Measurements from ENCODE around the gene HSF5.

The HSF5 gene

DNA sequence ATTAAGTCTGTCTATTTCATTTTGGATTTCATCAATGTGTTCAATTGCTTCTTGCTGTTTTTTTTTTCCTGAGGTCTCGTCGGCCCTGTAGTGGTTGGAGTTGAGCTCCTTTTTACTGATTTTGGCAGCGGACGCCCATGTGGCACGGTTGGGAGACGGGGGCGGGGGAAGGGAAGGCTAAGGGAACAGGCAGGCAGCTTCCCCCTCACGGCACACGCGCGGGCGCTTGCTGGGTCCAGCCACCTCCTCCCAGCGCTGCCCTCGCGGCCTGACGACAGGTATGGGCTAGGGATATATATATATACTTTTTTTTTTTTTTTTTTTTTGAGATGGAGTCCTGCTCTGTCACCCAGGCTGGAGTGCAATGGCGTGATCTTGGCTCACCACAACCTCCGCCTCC, 11.4 kb downstream of the HSF5 start:
- no peak for DNase-seq

GRCh38 chr17:58475985-58476384, 12.2 kb downstream of the HSF5 start:
- DNase-seq: no peak

- DNase-seq: no peak
Measured at GRCh38 chr17:58470356-58470755, 17.9 kb downstream of the HSF5 start.

- DNase-seq: no peak
Measured at GRCh38 chr17:58468944-58469343, 19.3 kb downstream of the HSF5 start.

DNA sequence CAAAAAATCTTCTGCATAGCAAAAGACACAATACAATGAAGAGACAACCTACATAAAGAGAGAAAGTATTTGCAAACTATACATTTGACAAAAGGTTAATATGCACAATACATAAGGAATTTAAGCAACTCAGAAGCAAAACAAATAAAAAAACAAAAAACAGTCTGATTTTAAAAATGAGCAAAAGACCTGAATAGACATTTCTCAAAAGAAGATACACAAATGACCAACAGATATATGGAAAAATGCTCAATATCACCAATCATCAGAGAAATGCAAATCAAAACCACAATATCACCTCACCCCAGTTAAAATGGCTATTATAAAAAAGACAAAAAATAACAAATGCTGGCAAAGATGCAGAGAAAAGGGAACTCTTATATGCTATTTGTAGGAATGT, 32.7 kb downstream of the HSF5 start:
- no peak for DNase-seq

DNA sequence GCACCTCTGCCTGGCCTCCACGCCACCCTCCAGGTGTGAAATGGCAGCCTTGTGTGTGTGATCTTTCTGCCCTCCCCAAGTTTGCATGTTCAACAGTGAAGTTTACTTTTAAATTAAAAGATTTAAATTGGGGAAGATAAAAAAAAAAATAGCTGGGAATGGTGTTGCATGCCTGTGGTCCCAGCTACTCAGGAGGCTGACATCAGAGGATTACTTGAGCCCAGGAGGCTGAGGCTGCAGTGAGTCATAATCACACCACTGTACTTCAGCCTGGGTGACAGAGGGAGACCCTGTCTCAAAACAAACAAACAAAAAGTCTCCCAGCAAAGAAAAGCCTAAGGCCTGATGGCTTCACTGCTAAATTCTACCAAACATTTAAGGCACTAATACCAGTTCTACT, 35.5 kb downstream of the HSF5 start:
- DNase-seq: no peak

DNA sequence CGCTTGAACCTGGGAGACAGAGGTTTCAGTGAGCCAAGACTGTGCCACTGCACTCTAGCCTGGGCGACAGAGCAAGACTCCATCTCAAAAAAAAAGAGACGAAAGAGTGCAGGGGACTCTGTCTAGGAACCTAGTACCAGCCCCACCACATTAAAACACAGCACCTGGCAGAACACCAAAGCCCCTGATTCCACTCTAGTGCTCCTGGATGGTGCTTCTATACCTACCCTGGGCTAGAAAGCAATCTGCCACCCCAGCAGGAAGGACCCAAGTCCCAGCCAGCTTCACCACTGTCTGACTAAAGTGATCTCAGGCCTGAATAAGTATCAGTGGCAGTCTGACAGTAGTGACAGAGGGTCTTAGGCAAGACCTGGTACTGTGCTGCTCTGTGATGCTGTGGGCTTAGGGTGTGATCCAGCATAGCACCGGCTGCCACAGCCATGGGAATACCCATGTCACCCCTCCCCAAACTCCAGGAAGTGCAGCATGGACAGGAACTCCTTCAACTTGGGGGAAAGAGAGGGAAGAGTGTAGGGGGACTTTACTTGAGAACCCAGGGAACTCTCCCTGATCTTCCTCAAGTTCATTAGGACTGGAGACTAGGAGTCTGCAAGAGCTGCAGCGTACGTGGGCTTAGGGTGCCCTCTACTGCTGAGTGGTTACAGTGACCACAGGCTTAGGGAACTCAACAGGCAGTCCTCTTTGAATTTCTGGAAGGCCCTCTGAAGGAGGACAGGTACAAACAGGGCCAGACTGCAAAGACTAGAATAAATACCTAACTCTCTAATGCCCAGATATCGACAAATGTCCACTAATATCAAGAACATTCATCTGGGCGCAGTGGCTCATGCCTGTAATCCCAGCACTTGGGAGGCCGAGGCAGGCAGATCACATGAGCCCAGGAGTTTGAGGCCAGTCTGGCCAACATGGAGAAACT, 40.9 kb downstream of the HSF5 start:
- DNase-seq: peak; percentile 36

GRCh38 chr17:58446086-58446485, 42.1 kb downstream of the HSF5 start:
- DNase-seq: no peak

GRCh38 chr17:58436805-58437239, 51.4 kb downstream of the HSF5 start:
- no peak for DNase-seq

- no peak for DNase-seq
Measured at GRCh38 chr17:58436245-58436644, 52.0 kb downstream of the HSF5 start.

DNA sequence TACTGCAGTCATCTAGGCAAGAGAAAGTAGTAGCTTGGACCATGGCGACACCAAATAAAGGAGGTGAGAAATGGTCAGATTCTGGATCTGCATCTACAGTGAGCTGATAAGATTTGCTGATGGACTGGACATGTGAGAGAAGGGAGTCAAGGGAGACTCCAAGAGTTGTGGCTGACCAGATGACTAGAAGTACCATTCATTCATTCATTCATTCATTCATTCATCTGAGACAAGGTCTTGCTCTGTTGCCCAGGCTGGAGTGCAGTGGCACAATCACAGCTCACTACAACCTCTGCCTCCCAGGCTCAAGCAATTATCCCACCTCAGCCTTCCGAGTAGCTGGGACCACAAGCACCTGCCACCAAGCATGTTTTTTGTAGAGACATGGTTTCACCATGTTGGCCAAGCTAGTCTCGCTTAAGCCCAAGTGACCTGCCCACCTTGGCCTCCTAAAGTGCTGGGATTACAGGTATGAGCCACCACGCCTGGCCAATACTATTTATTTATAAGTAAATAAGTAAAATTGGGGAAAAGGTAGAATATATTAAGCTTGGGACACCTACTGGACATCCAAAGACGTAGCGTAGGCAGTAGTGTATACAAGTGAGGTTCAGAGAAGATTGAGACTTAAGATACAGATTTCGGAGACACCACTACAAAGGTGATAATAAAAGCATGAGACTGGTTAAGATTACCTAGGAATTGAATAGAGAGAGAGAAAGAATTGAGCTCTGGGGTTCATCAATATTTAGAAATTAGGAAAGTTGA, 55.2 kb downstream of the HSF5 start:
- no peak for DNase-seq

GRCh38 chr17:58427807-58428206, 60.4 kb downstream of the HSF5 start:
- no peak for DNase-seq

DNA sequence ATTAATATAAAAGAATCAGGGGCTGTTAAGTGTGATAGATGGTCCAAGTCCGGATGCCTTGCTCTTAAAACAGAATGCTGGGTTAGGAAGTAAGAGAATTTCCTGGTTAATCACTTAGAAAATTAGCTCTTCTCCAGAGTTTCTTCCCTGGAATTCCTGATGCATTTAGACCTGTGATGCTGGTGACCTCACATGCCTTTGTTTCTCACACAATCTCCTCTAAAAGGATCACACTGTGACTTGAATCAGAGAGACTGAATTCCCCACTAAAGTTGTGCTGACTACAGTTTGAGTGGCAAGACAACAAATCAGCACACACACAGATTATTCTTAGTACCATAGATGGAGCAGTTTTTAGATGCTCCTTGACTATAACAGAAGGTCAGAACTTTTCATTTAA, 66.5 kb downstream of the HSF5 start:
- no peak for DNase-seq

GRCh38 chr17:58420827-58421226, 67.4 kb downstream of the HSF5 start:
- DNase-seq: no peak

GRCh38 chr17:58417300-58418092, 70.7 kb downstream of the HSF5 start, which contains the start of gene RNF43:
TSS of gene RNF43 (minus strand) at chr17:58417534. CDS start at chr17:58415577, 1,957 bp downstream.
- DNase-seq: peak; percentile 68

- no peak for DNase-seq
Measured at GRCh38 chr17:58416937-58417299, 71.3 kb downstream of the HSF5 start.

DNA sequence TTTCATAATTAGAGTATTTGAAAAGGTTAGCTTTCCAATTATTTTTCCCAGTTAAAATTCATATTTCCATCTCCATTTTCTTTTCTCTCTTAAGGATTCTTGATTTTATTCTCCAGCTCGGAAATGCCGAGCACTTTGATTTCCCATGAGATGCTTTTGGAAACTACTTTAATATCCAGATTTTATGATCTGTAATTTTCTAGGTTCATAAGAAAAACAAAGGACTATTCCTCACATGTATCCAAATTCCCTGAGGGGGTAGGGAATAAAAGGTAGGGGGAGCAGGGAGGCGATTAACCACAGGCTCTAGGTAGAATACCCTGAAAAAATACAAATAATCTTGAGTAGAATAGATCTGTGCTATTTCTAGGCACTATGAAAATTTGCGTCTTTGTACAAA, 71.8 kb downstream of the HSF5 start:
- DNase-seq: no peak

- DNase-seq: no peak
Measured at GRCh38 chr17:58415371-58416055, 72.7 kb downstream of the HSF5 start.

DNA sequence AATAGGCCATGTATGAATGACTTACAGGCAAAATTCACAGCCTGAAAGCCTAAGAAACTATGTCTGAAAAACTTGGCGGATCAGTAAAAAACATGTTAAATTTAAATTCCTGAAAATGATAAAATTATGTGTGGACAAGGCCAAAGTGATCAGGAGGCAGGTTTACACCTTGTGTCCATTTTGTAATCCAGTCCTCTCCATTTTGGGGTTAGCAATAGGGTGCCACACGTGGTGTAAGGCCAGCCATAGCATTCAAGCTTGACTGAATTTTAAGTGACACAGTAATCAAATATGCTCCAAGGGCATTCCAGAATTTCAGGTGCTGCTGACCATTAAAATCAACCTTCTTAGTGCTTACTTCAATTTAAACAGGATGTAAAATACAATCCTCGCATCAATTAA, 73.6 kb downstream of the HSF5 start:
- no peak for DNase-seq

DNA sequence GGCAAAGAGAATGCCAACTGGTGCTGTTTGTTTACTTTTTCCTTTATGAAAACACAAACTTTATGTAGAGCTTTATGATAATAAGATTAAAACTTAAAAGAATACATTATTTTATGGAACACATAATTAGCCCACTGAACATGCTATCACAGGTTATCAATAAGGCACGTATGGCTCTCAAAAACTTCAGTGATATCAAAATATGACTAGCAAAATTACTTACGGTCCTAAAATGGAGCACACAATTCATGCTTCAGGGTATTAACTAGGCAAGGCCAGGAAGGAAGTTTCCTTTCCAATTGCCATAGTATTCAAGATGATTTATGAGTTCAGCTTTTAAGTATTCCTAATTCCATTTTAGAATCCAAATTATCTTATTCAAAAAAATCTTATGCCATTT, 74.5 kb downstream of the HSF5 start:
- DNase-seq: no peak

- DNase-seq: no peak
Measured at GRCh38 chr17:58412961-58413586, 75.1 kb downstream of the HSF5 start.

Measured in effector CD8-positive, alpha-beta T cell (primary cell).